GM19397 (cell line): ENCODE measurements around the gene ABCF1.

Experiments
- ATAC-seq: cut with Tn5 transposase; IDR thresholded peaks from one replicate; pipeline ENCODE4 v1.9.1; 2021; ENCODE audit warnings: mild to moderate bottlenecking, moderate library complexity; ENCODE audit not compliant: unreplicated experiment

Gene ABCF1

GRCh38 chr6:30618270-30618797 is 47.1 kb downstream of the ABCF1 start:
- no peak for ATAC-seq

- no peak for ATAC-seq
These were observed 48.3 kb downstream of the ABCF1 start for GRCh38 chr6:30619561-30619960.

- ATAC-seq = no peak
These were observed 54.3 kb downstream of the ABCF1 start for GRCh38 chr6:30625511-30625910.

- peak; percentile 79 for ATAC-seq
These were observed 55.5 kb downstream of the ABCF1 start, which contains the start of gene ATAT1 for GRCh38 chr6:30626484-30627366. TSS of gene ATAT1 (plus strand) at chr6:30626874.

- no peak for ATAC-seq
These were observed 64.6 kb downstream of the ABCF1 start for GRCh38 chr6:30635834-30636233.

GRCh38 chr6:30640481-30640880 is 69.2 kb downstream of the ABCF1 start:
- no peak for ATAC-seq

- ATAC-seq = no peak
These were observed 69.8 kb downstream of the ABCF1 start for GRCh38 chr6:30641048-30641447.
